Activated CD4-positive, alpha-beta memory T cell treated with anti-CD3 and anti-CD28 coated beads, Interleukin-2, amount 10 ng/mL, durations not matched to agents 7 days and 5 days (primary cell): Measurements from ENCODE around the gene C11orf42. TPM values are rescaled to one million over a fixed set of nuclear protein-coding genes. Genes with fewer than 3 reads are reported as not detected.

Experiments used
- CTCF ChIA-PET: fragments of 350-600 bp; sonication (Branson Sonifier 250); formaldehyde crosslinking; loops from one replicate; lab custom pipeline; 2021; ENCODE audit warnings: antibody characterized with exemption, inconsistent platforms; lab: Charles Lee
- POLR2A ChIA-PET: fragments of 350-600 bp; sonication (Branson Sonifier 250); formaldehyde crosslinking; loops from one replicate; lab custom pipeline; 2021; ENCODE audit warnings: antibody characterized with exemption; lab: Charles Lee
- DNase-seq: peaks from one replicate; pipeline ENCODE4 v3.0.0-alpha.2; 2020
- H3K27ac Mint-ChIP-seq: one replicate; pipeline ENCODE4 v1.8.0; 2021; ENCODE audit warnings: mild to moderate bottlenecking, mixed read lengths
- H3K27me3 Mint-ChIP-seq: one replicate; pipeline ENCODE4 v1.8.0; 2021; ENCODE audit warnings: mixed read lengths
- H3K36me3 Mint-ChIP-seq: one replicate; pipeline ENCODE4 v1.8.0; 2021; ENCODE audit warnings: low read depth, mixed read lengths
- H3K4me1 Mint-ChIP-seq: one replicate; pipeline ENCODE4 v1.8.0; 2021; ENCODE audit warnings: mixed read lengths
- H3K4me3 Mint-ChIP-seq: one replicate; pipeline ENCODE4 v1.8.0; 2021; ENCODE audit warnings: mild to moderate bottlenecking, mixed read lengths
- H3K9me3 Mint-ChIP-seq: one replicate; pipeline ENCODE4 v1.8.0; 2021; ENCODE audit warnings: mixed read lengths
- total RNA-seq, 2 experiments: library from RNA; stranded (reverse); gene quantifications; one replicate each; pipeline ENCODE4 v1.2.3, GENCODE V29; 2021

The C11orf42 gene
- total RNA-seq, 2 experiments from 2014 or later, result not detected

- Mint-ChIP-seq H3K4me1 (peaks cover 38% of the 10 kb centered on the region), H3K9me3 (no peaks in the 10 kb centered on the region), H3K36me3 (peaks cover 15% of the 10 kb centered on the region), H3K4me3 (no peak overlapping the region), H3K27me3 (no peaks in the 10 kb centered on the region), H3K27ac (no peak overlapping the region)
- CTCF ChIA-PET, result interaction anchor here (0.8 to 1.4 kb wide), 2 partner anchors 22 to 150 kb away, joined by 3 to 4 read pairs; no protein-coding TSS in a partner anchor
- no peak for DNase-seq
- POLR2A ChIA-PET, result no interaction called here
These were observed 23.2 kb downstream of the C11orf42 start for GRCh38 chr11:6228520-6228919.

GRCh38 chr11:6229911-6230310 lies 24.6 kb downstream of the C11orf42 start:
- ChIA-PET POLR2A (interaction anchor here (1.3 to 1.8 kb wide), 2 partner anchors 13 to 90 kb away, joined by 3 to 6 read pairs; partner anchors contain the start of gene CAVIN3), CTCF (interaction anchor here (1.2 to 1.6 kb wide), 2 partner anchors 21 to 133 kb away, joined by 3 read pairs; no protein-coding TSS in a partner anchor)
- H3K4me3 Mint-ChIP-seq, result no peak overlapping the region
- no peak overlapping the region for H3K27ac Mint-ChIP-seq
- H3K27me3 Mint-ChIP-seq, result no peaks in the 10 kb centered on the region
- no peaks in the 10 kb centered on the region for H3K9me3 Mint-ChIP-seq
- peak; percentile 50 for DNase-seq
- H3K36me3 Mint-ChIP-seq, result peaks cover 12% of the 10 kb centered on the region
- peaks cover 49% of the 10 kb centered on the region for H3K4me1 Mint-ChIP-seq

DNA sequence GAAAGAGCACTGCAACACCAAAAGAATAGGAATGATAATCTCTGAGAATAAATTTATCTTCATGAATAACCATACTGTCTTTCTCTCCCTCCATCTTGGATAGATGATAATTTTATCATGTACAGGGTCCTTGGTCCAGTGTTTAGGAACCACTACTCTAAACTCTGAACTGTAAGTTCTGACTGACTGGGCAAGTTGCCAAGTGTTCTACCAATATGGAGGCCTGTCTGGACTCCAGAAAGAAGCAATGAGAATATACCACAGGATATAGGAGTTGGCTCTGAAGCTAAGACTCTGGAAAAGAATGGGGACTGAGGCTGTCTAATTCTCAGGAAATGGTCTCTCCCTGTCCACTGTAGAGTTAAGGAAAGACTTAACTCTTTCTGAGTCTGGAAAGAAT lies 27.5 kb downstream of the C11orf42 start:
- peaks cover 6% of the 10 kb centered on the region for H3K36me3 Mint-ChIP-seq
- CTCF ChIA-PET, result interaction anchor here (0.6 to 3.3 kb wide), 2 partner anchors 19 to 131 kb away, joined by 3 to 17 read pairs; no protein-coding TSS in a partner anchor
- no peaks in the 10 kb centered on the region for H3K27me3 Mint-ChIP-seq
- DNase-seq, result no peak
- peaks cover 46% of the 10 kb centered on the region for H3K4me1 Mint-ChIP-seq
- H3K4me3 Mint-ChIP-seq, result peak overlapping the region; percentile 23
- no peak overlapping the region for H3K27ac Mint-ChIP-seq
- POLR2A ChIA-PET, result no interaction called here
- H3K9me3 Mint-ChIP-seq, result no peaks in the 10 kb centered on the region

DNA sequence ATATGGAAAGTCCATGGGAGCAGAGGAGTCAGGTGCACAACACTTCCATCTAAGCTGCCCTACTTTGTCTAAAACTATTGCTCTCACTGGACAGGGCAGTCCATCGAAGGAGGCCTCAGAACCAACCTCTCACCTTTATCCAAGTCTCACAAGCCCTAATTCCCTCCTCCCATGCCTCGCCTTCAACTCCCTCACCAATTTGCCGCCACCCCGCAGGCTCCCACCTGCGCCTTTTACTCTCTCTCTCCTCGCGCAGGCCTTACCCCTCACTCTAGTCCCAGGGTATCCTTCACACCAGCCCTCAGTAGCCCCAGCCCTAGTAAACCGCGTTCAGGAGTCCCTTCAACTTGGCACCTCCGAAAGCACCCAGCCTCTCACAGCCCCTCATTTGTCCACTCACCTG lies 28.6 kb downstream of the C11orf42 start:
- ChIA-PET CTCF (interaction anchor here (1.0 to 3.3 kb wide), 3 partner anchors 18 to 145 kb away, joined by 3 to 17 read pairs (median 4); no protein-coding TSS in a partner anchor), POLR2A (interaction anchor here (0.9 to 1.9 kb wide), 5 partner anchors 9 to 88 kb away, joined by 3 to 10 read pairs (median 4); partner anchors contain the start of gene CAVIN3)
- peak overlapping the region; percentile 99 for H3K4me3 Mint-ChIP-seq
- H3K27ac Mint-ChIP-seq, result peak overlapping the region; percentile 84
- H3K9me3 Mint-ChIP-seq, result no peaks in the 10 kb centered on the region
- DNase-seq, result no peak
- H3K36me3 Mint-ChIP-seq, result peaks cover 4% of the 10 kb centered on the region
- peaks cover 46% of the 10 kb centered on the region for H3K4me1 Mint-ChIP-seq
- H3K27me3 Mint-ChIP-seq, result no peaks in the 10 kb centered on the region

DNA sequence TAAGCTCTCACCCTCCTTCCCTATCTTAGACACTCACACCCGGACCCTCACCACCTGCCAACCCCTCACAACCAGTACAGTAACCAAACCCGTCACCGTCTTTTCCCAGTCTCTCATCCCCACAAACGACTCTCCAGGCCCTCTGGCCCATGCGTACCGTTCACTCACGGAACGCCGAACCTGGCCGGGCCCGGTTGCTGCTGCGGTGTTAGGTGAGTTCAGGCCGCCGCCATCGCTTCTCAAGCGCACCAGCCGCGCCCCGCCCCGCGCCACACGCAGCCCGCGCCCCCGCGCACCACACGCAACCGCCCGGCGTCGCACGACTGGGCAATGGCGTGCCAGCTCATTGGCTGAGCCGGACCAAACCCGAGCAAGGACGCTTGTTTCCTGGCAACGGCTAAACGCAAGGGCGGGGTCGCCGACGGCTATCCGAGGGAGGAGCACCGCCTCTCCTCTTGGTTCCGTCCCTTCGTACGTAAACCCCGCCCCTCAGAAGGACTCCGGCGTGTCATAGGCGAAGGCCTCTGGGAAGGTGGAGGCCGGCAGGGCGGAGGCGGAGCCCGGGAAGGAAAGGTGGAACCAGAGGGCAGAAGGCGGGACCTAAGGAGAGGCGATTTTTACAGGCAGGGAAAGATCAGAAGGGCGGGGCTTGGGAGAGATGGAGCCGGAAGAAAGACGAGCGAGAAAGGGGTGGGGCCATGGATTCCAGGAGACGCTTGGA lies 29.2 kb downstream of the C11orf42 start, which contains the start of gene FHIP1B:
Gene FHIP1B, minus strand, starts transcription at position 250 of the 721 bp plus-strand sequence. CDS start 10,120 bp downstream, outside the sequence.
- DNase-seq, result peak; percentile 100
- H3K27ac Mint-ChIP-seq, result peak within 1 kb of the TSS; percentile 84

DNA sequence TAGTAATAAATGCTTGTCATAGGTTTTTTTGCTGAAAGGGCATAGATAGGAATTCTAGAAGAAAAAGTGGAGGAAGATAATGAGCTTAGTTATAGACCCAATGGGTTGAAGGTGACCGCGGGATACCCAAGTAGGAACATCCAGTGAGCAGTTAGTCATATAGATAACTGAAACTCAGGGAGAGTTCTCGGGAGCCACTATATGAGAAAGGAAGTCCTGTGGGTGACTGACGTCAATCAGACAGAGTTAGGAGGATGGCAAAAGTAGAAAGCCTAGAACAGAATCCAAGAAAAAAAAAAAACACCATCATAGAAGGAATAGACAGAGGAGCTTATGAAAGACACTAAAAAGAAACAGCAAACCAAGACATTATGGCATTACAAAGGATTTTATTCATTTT lies 31.9 kb downstream of the C11orf42 start:
- Mint-ChIP-seq H3K9me3 (no peaks in the 10 kb centered on the region), H3K4me1 (peaks cover 23% of the 10 kb centered on the region), H3K27me3 (no peaks in the 10 kb centered on the region), H3K36me3 (no peaks in the 10 kb centered on the region), H3K4me3 (no peak overlapping the region), H3K27ac (no peak overlapping the region)
- CTCF ChIA-PET, result interaction anchor here (1.1 to 3.3 kb wide), 6 partner anchors 14 to 499 kb away, joined by 3 to 23 read pairs (median 4); partner anchors contain the start of gene CAVIN3
- POLR2A ChIA-PET, result interaction anchor here (0.6 to 1.7 kb wide), 2 partner anchors 83 to 447 kb away, joined by 3 to 5 read pairs; partner anchors contain the start of gene CAVIN3
- DNase-seq, result no peak

More for the DNA sequence above, 29.2 kb downstream of the C11orf42 start, which contains the start of gene FHIP1B:
- POLR2A ChIA-PET, result interaction anchor here (0.6 to 1.9 kb wide), 7 partner anchors 8 to 87 kb away, joined by 3 to 10 read pairs (median 3); partner anchors contain the start of gene CAVIN3
- Mint-ChIP-seq H3K4me3 (peak within 1 kb of the TSS; percentile 99), H3K36me3 (peaks cover 4% of the 10 kb centered on the region), H3K9me3 (no peaks in the 10 kb centered on the region), H3K4me1 (peaks cover 42% of the 10 kb centered on the region), H3K27me3 (no peaks in the 10 kb centered on the region)
- CTCF ChIA-PET, result interaction anchor here (0.8 to 3.3 kb wide), 6 partner anchors 17 to 145 kb away, joined by 3 to 17 read pairs (median 3); no protein-coding TSS in a partner anchor

DNA sequence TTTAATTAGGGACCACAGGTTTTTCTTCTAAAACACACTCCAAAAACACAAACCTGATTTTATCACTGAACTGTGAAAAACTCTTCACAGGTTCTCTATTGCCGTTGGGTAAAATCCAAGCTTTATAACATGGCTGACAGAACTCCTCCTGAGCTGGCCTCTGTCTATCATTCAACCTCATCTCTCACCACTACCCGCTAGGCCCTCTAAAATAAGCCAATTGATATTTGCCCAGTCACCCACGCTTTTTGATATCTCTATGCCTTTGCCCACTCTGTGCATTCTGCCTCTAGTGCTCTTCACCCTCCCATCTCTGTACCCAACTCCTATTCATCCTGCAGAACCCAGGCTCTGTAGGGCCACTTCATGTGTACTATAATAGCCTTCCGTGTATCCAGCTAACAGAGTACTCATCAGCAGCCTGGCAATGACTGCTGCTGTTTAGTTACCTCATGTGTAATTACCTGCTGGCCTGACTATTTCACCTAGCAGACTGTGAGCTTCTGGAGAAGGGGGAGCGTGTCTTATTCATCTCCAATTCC lies 32.5 kb downstream of the C11orf42 start:
- H3K36me3 Mint-ChIP-seq, result no peaks in the 10 kb centered on the region
- POLR2A ChIA-PET, result interaction anchor here (1.7 kb wide), 1 partner anchor 82 kb away, joined by 5 read pairs; the partner anchor contains the start of gene CAVIN3
- H3K9me3 Mint-ChIP-seq, result no peaks in the 10 kb centered on the region
- DNase-seq, result no peak
- H3K4me1 Mint-ChIP-seq, result peaks cover 22% of the 10 kb centered on the region
- no peak overlapping the region for H3K27ac Mint-ChIP-seq
- no peak overlapping the region for H3K4me3 Mint-ChIP-seq
- CTCF ChIA-PET, result interaction anchor here (1.1 to 3.3 kb wide), 6 partner anchors 13 to 499 kb away, joined by 3 to 23 read pairs (median 4); no protein-coding TSS in a partner anchor
- H3K27me3 Mint-ChIP-seq, result no peaks in the 10 kb centered on the region

DNA sequence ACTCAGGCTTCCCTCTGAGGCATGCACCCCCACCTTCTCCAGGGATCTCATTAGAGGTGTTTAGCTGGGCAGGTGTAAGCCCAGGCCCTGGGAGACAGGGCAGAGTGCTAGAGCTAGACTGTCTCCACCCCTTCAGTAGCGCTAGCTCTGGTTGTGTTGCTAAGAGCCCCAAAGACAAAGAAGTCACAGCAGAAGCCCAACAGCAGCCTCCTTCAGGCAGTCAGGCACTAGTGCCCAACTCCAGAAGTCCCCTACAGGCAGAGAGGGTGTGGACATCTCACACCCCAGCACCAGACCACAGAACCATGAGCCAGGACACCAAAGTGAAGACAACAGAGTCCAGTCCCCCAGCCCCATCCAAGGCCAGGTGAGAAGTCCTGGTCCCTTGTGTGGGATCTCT lies 33.5 kb downstream of the C11orf42 start, which contains the start of gene CNGA4:
Gene CNGA4, plus strand, starts transcription at position 188 of the 400 bp plus-strand sequence. Its CDS starts 118 bp downstream, at position 306.
- Mint-ChIP-seq H3K27ac (no peak within 1 kb of the TSS), H3K4me3 (no peak within 1 kb of the TSS), H3K36me3 (no peaks in the 10 kb centered on the region), H3K27me3 (no peaks in the 10 kb centered on the region), H3K4me1 (peaks cover 13% of the 10 kb centered on the region), H3K9me3 (no peaks in the 10 kb centered on the region)
- no peak for DNase-seq
- CTCF ChIA-PET, result interaction anchor here (3.3 kb wide), 1 partner anchor 12 kb away, joined by 23 read pairs; no protein-coding TSS in a partner anchor
- POLR2A ChIA-PET, result no interaction called here

- Mint-ChIP-seq H3K9me3 (no peaks in the 10 kb centered on the region), H3K27me3 (peaks cover 2% of the 10 kb centered on the region), H3K36me3 (no peaks in the 10 kb centered on the region), H3K4me1 (peaks cover 3% of the 10 kb centered on the region), H3K27ac (no peak overlapping the region), H3K4me3 (no peak overlapping the region)
- DNase-seq, result no peak
- ChIA-PET CTCF (interaction anchor here (0.9 kb wide), 1 partner anchor 11 kb away, joined by 3 read pairs; no protein-coding TSS in a partner anchor), POLR2A (no interaction called here)
These were observed 34.8 kb downstream of the C11orf42 start for GRCh38 chr11:6240139-6240538.

DNA sequence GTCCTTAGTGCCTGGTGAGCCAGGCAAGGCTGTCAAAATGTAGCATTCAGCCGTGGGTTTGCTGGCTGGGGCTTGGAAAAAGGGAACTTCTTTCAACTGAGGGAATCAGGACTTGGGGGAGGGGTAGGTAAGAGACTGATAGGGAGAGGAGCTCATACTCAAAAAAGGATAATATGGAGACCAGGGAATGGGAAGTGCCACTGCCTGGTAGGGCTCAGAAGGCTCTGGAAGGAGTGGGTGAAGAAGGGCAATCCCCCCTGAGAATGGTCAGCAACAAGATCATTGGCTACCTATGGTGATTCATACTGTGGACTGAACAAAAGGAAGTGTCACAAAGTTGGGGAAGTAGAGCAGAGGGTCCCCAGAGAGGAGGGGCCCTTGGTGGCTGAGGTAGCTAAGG lies 35.4 kb downstream of the C11orf42 start:
- Mint-ChIP-seq H3K27me3 (peaks cover 6% of the 10 kb centered on the region), H3K4me1 (no peaks in the 10 kb centered on the region), H3K27ac (no peak overlapping the region), H3K9me3 (no peaks in the 10 kb centered on the region), H3K36me3 (no peaks in the 10 kb centered on the region), H3K4me3 (no peak overlapping the region)
- POLR2A ChIA-PET, result no interaction called here
- CTCF ChIA-PET, result interaction anchor here (0.9 kb wide), 1 partner anchor 11 kb away, joined by 3 read pairs; no protein-coding TSS in a partner anchor
- no peak for DNase-seq

- Mint-ChIP-seq H3K4me3 (no peak overlapping the region), H3K27me3 (peaks cover 6% of the 10 kb centered on the region), H3K9me3 (no peaks in the 10 kb centered on the region), H3K4me1 (no peaks in the 10 kb centered on the region), H3K36me3 (no peaks in the 10 kb centered on the region), H3K27ac (no peak overlapping the region)
- ChIA-PET POLR2A (no interaction called here), CTCF (interaction anchor here (1.7 kb wide), 1 partner anchor 10 kb away, joined by 10 read pairs; no protein-coding TSS in a partner anchor)
- DNase-seq, result no peak
These were observed 36.0 kb downstream of the C11orf42 start for GRCh38 chr11:6241316-6241715.

DNA sequence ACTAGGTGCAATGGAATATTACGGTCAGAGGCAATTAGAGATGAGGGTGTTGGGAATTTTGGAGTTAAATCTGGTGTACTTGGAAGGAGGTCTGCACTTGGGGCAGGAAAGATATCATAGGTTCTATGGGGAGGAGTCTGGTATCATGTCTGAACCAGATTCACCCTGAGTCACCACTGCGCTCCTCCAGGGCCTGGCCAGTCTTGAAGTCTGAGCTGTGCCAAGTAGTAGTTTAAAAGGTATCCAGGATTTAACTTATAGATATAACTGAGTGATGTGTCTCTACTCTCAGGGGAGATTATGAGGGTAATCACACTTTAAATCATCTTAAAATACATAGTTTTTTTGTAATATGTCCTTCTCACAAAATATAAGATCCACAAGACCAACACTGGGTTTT lies 40.2 kb downstream of the C11orf42 start:
- POLR2A ChIA-PET, result no interaction called here
- H3K4me1 Mint-ChIP-seq, result no peaks in the 10 kb centered on the region
- H3K27me3 Mint-ChIP-seq, result peaks cover 10% of the 10 kb centered on the region
- DNase-seq, result no peak
- CTCF ChIA-PET, result interaction anchor here (1.5 kb wide), 1 partner anchor 134 kb away, joined by 3 read pairs; no protein-coding TSS in a partner anchor
- H3K36me3 Mint-ChIP-seq, result no peaks in the 10 kb centered on the region
- H3K9me3 Mint-ChIP-seq, result no peaks in the 10 kb centered on the region
- no peak overlapping the region for H3K4me3 Mint-ChIP-seq
- no peak overlapping the region for H3K27ac Mint-ChIP-seq
